ENCODE data around the gene POLR2I. TPM values are rescaled to one million over a fixed set of nuclear protein-coding genes. Genes with fewer than 3 reads are reported as not detected.

The POLR2I gene
- total RNA-seq, 1 donor from 2014 or later = 66.4 TPM

DNA sequence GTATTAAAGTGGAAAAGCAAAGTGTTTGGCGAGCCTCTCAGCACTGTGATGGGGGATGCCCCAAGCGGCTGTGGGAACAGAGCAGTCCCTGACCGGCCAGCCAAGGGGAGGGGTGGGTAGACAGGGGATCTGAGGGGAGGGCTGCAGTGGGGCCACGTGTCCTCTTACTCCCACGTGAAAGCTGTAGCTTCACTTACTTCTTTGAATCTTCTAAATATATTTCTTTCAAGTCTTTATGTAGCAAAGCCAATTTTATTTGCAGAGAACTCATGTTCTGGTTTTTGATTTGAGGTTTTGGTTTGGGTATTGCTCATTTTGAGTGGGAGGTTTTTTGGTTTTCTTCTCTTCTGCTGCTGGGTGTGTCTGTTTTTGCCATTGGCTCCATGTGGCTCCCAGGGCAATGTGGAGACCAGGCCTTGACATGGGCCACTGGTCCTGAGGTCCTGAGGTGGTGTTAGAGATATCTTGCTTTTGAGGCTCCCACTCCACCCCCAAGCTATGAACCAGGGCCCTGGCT is 21.5 kb downstream of the POLR2I start:
- Mint-ChIP-seq H3K27ac (ENCODE audit: unreplicated experiment) (no peak overlapping the region), H3K27me3 (ENCODE audit: unreplicated experiment) (peaks cover 4% of the 10 kb centered on the region), H3K4me3 (ENCODE audit: unreplicated experiment) (no peak overlapping the region), H3K36me3 (ENCODE audit: low read depth, unreplicated experiment) (peaks cover 17% of the 10 kb centered on the region), H3K4me1 (ENCODE audit: unreplicated experiment) (peaks cover 4% of the 10 kb centered on the region), H3K9me3 (ENCODE audit: unreplicated experiment) (no peaks in the 10 kb centered on the region)
- DNase-seq (ENCODE audit: low spot score) = no peak
- TF ChIP-seq, protein P1, sequence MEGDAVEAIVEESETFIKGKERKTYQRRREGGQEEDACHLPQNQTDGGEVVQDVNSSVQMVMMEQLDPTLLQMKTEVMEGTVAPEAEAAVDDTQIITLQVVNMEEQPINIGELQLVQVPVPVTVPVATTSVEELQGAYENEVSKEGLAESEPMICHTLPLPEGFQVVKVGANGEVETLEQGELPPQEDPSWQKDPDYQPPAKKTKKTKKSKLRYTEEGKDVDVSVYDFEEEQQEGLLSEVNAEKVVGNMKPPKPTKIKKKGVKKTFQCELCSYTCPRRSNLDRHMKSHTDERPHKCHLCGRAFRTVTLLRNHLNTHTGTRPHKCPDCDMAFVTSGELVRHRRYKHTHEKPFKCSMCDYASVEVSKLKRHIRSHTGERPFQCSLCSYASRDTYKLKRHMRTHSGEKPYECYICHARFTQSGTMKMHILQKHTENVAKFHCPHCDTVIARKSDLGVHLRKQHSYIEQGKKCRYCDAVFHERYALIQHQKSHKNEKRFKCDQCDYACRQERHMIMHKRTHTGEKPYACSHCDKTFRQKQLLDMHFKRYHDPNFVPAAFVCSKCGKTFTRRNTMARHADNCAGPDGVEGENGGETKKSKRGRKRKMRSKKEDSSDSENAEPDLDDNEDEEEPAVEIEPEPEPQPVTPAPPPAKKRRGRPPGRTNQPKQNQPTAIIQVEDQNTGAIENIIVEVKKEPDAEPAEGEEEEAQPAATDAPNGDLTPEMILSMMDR (IDR thresholded peaks at IDR 0.05; ENCODE audit: unreplicated experiment) = no peak

DNA sequence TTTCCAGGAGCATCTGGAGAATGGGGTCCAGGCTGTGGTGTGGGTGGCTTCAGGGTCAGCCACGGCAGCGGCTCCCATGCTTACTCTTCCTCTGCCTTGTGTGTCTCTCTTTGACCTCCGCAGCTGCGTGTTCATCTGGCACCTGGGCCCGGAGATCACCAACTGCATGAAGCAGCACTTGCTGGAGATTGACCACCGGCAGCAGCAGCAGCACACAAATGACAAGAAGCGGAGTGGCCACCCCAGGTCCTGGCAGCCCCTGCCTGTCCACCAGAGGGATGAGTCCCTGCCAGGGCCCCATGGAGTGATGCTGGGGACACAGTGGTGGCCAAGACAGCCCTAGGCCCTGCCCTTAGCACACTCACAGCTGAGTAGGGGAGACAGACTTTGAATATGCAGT is 22.1 kb downstream of the POLR2I start:
- TF ChIP-seq, protein P1 (IDR thresholded peaks at IDR 0.05; ENCODE audit: unreplicated experiment) = no peak
- peaks cover 4% of the 10 kb centered on the region for H3K4me1 Mint-ChIP-seq (ENCODE audit: unreplicated experiment)
- no peak overlapping the region for H3K27ac Mint-ChIP-seq (ENCODE audit: unreplicated experiment)
- DNase-seq (ENCODE audit: low spot score) = no peak
- H3K27me3 Mint-ChIP-seq (ENCODE audit: unreplicated experiment) = peaks cover 4% of the 10 kb centered on the region
- H3K36me3 Mint-ChIP-seq (ENCODE audit: low read depth, unreplicated experiment) = peaks cover 17% of the 10 kb centered on the region
- no peaks in the 10 kb centered on the region for H3K9me3 Mint-ChIP-seq (ENCODE audit: unreplicated experiment)
- no peak overlapping the region for H3K4me3 Mint-ChIP-seq (ENCODE audit: unreplicated experiment)

DNA sequence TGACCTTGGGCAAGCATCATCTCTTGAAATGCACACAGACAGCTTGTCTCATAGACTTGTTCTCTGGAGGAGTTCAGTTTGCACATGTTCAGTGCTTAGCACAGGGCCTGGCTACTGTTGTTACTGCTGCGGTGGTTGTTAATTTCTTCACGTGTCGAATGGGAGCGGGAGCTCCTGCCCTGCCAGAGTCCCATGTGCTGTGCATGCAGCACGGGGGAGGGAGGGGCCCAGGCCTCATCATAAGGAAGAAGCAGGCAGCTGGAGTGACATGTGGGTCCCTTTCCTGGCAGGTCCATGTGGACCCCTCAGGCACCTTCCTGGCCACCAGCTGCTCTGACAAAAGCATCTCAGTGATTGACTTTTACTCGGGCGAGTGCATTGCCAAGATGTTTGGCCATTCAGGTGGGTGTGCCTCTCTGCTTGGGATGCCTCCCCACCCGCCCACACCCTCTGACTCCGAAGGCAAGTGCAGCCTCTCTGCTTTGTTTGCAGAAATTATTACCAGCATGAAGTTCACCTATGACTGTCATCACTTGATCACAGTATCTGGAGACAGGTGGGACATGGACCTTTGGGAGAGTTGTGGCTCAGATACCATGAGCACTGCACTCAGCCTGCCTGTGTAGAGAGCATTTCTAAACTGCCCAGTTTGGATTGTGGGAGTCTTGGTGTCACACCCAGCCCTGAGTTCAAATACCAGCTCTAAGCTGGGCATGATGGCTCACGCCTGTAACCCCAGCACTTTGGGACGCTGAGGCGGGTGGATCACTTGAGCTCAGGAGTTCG is 23.6 kb downstream of the POLR2I start:
- no peak overlapping the region for H3K27ac Mint-ChIP-seq (ENCODE audit: unreplicated experiment)
- DNase-seq (ENCODE audit: low spot score) = no peak
- no peaks in the 10 kb centered on the region for H3K4me1 Mint-ChIP-seq (ENCODE audit: unreplicated experiment)
- H3K9me3 Mint-ChIP-seq (ENCODE audit: unreplicated experiment) = no peaks in the 10 kb centered on the region
- TF ChIP-seq, protein P1 (IDR thresholded peaks at IDR 0.05; ENCODE audit: unreplicated experiment) = no peak
- peaks cover 17% of the 10 kb centered on the region for H3K36me3 Mint-ChIP-seq (ENCODE audit: low read depth, unreplicated experiment)
- no peak overlapping the region for H3K4me3 Mint-ChIP-seq (ENCODE audit: unreplicated experiment)
- H3K27me3 Mint-ChIP-seq (ENCODE audit: unreplicated experiment) = no peaks in the 10 kb centered on the region

DNA sequence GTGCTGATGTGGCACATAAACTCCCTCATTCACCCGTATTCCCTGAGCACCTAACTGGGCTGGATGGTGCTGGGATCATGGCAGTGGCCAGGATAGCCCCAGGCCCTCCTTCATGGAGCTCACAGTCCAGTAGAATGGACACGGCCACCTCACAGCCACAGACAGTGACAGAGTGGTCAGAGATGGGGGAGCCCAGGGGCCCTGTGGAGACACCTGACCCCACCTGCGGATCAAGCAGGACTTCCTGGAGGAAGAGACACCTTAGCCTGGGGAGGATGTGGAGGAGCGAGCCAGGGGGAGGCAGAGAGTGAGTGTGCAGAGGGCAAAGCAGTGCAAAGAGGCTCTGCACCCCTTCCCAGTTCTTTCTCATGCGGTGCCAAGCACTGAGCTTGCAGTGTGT is 24.8 kb downstream of the POLR2I start:
- Mint-ChIP-seq H3K9me3 (ENCODE audit: unreplicated experiment) (no peaks in the 10 kb centered on the region), H3K4me3 (ENCODE audit: unreplicated experiment) (no peak overlapping the region), H3K27ac (ENCODE audit: unreplicated experiment) (no peak overlapping the region), H3K27me3 (ENCODE audit: unreplicated experiment) (no peaks in the 10 kb centered on the region), H3K36me3 (ENCODE audit: low read depth, unreplicated experiment) (peaks cover 24% of the 10 kb centered on the region), H3K4me1 (ENCODE audit: unreplicated experiment) (no peaks in the 10 kb centered on the region)
- no peak for DNase-seq (ENCODE audit: low spot score)
- TF ChIP-seq, protein P1 (IDR thresholded peaks at IDR 0.05; ENCODE audit: unreplicated experiment) = no peak

DNA sequence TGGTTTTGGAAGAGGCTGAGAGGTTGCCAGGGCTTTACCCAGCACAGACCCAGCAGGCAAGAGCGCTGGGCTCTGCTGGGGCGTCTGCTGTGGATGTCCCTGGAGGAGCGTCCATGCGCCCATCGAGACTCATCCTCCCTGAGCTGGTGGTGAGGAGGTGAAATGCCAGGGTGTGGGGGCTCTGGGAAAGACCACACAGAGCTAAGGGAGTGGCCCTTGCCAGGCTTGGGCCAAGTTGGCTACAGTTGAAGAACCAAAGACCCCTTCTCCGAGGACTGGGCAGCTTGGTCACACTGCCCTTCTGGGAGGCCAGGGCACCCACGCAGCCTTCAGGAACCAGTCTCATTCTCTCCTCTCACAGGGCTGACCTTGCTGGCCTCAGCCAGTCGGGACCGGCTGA is 28.3 kb downstream of the POLR2I start:
- no peak overlapping the region for H3K4me3 Mint-ChIP-seq (ENCODE audit: unreplicated experiment)
- H3K4me1 Mint-ChIP-seq (ENCODE audit: unreplicated experiment) = no peaks in the 10 kb centered on the region
- peaks cover 29% of the 10 kb centered on the region for H3K36me3 Mint-ChIP-seq (ENCODE audit: low read depth, unreplicated experiment)
- DNase-seq (ENCODE audit: low spot score) = no peak
- no peaks in the 10 kb centered on the region for H3K9me3 Mint-ChIP-seq (ENCODE audit: unreplicated experiment)
- H3K27ac Mint-ChIP-seq (ENCODE audit: unreplicated experiment) = no peak overlapping the region
- H3K27me3 Mint-ChIP-seq (ENCODE audit: unreplicated experiment) = peaks cover 6% of the 10 kb centered on the region
- TF ChIP-seq, protein P1 (IDR thresholded peaks at IDR 0.05; ENCODE audit: unreplicated experiment) = no peak
